Smooth muscle cell (in vitro differentiated cells): ENCODE results near the gene SLC10A1. TPM values are rescaled to one million over a fixed set of nuclear protein-coding genes. Genes with fewer than 3 reads are reported as not detected.
"Not testable (repeated sequence)": the region's sequence is repeated elsewhere in the genome, so short reads cannot be mapped to it uniquely, and the experiment has no call there.

Experiments used
- DNase-seq: peaks from one replicate; lab custom pipeline; 2025; ENCODE audit not compliant: unreplicated experiment; lab: John Stamatoyannopoulos, UW
- H2AFZ ChIP-seq: fragments of 200-600 bp; sonication (generic); 2 replicates; pipeline ENCODE4 v1.6.0; 2016; ENCODE audit warnings: antibody characterized with exemption, low read depth, mild to moderate bottlenecking
- H3F3A ChIP-seq: fragments of 200-600 bp; sonication (generic); 2 replicates; pipeline ENCODE4 v1.6.0; 2017; ENCODE audit warnings: antibody characterized with exemption, low read depth
- H3K27ac ChIP-seq: fragments of 200-600 bp; sonication (generic); 2 replicates; pipeline ENCODE4 v1.5.1; 2016; ENCODE audit warnings: low read depth, mild to moderate bottlenecking
- H3K27me3 ChIP-seq: fragments of 200-600 bp; sonication (generic); 2 replicates; pipeline ENCODE4 v1.6.1; 2016; ENCODE audit warnings: low read depth, mild to moderate bottlenecking
- H3K36me3 ChIP-seq: fragments of 200-600 bp; sonication (generic); 2 replicates; pipeline ENCODE4 v1.5.1; 2016; ENCODE audit warnings: low read depth
- H3K4me1 ChIP-seq: fragments of 200-600 bp; sonication (generic); 2 replicates; pipeline ENCODE4 v1.5.1; 2016; ENCODE audit warnings: low read depth
- H3K4me2 ChIP-seq: fragments of 200-600 bp; sonication (generic); 2 replicates; pipeline ENCODE4 v1.6.0; 2016; ENCODE audit warnings: mild to moderate bottlenecking
- H3K4me3 ChIP-seq: fragments of 200-600 bp; sonication (generic); 2 replicates; pipeline ENCODE4 v1.5.1; 2016; ENCODE audit warnings: mild to moderate bottlenecking
- H3K79me2 ChIP-seq: fragments of 200-600 bp; sonication (generic); 2 replicates; pipeline ENCODE4 v1.6.0; 2016; ENCODE audit warnings: low read depth, mild to moderate bottlenecking
- H3K9ac ChIP-seq: fragments of 200-600 bp; sonication (generic); 2 replicates; pipeline ENCODE4 v1.6.0; 2016; ENCODE audit warnings: low read depth
- H3K9me3 ChIP-seq: fragments of 200-600 bp; sonication (generic); replicated peaks from 2 replicates; pipeline ENCODE4 v1.5.1; 2016; ENCODE audit warnings: low read depth
- H4K20me1 ChIP-seq: fragments of 200-600 bp; sonication (generic); 2 replicates; pipeline ENCODE4 v1.6.0; 2016; ENCODE audit warnings: low read depth
- WGBS: methylation state at CpG from one replicate; pipeline ENCODE4 v1.1.7; 2016; ENCODE audit warnings: low lambda C conversion rate; 5-methylcytosine and 5-hydroxymethylcytosine counted together
- polyA plus RNA-seq: library from polyadenylated mRNA; unstranded; fragments of >200 nt; fragmentation: Nextera tagmentation; extraction: Ambion mirVana; gene quantifications from 2 replicates; pipeline ENCODE4 v1.2.1, GENCODE V29; 2016
- total RNA-seq: library from RNA; depleted of rRNA; stranded (reverse); fragments of >200 nt; gene quantifications from 2 replicates; pipeline ENCODE4 v1.2.3, GENCODE V29; 2014
- TF ChIP-seq, protein P1 (sequence below): fragments of 200-600 bp; sonication (generic); IDR thresholded peaks from 2 replicates; pipeline ENCODE4 v1.5.1; 2017; ENCODE audit warnings: borderline replicate concordance, mild to moderate bottlenecking, antibody characterized with exemption; ENCODE audit not compliant: insufficient read depth, poor library complexity, severe bottlenecking

The SLC10A1 gene
- total and polyA plus RNA-seq, 2 experiments from 2014 or later, result 0.10 TPM; not detected in 1

DNA sequence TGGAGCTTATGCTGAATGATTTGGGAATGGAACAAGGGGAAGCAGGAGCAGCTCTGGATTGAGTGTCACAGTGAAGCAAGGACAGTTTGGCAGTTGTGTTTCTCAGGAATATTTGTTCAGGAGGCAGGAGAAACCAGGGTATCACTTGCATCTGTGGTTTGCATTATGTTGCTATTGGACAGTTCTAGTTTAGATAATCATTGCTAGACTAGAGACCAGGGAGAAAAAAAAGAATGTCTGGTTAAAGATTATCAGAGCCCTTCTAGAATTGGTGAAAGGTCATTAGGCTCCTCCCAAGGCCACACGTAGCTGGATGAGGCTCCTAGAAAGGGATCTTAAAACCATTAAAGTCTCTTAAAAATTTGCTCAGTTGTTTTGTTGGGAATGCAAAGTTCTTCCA, 47.1 kb downstream of the SLC10A1 start:
- DNase-seq, result no peak
- H3K4me2 ChIP-seq, result no peak overlapping the region

DNA sequence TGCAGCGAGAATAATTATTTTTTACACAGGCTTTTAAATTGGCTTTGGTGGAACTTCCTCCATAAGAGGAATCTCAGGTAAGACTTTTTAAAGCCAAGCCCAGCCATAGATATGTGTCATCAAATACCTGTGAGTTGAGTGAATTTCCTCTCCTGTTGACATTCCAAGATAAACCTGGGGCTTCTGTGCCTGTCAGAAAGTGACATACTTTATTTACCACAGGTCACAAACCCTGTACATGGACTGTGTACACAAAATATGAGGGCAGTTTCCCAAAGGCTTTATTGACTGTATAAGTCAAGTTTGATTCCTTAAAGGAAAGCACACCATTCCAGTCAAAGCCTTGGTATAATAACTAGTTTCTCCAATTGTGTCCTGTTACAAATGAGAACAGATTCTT, 56.0 kb downstream of the SLC10A1 start:
- H3K27ac ChIP-seq, result peak overlapping the region; percentile 45
- H3K27me3 ChIP-seq, result no peaks in the 10 kb centered on the region
- no peaks in the 10 kb centered on the region for H3K36me3 ChIP-seq
- no peak overlapping the region for H3K4me2 ChIP-seq
- H2AFZ ChIP-seq, result no peak overlapping the region
- no peaks in the 10 kb centered on the region for H3K4me1 ChIP-seq
- no peaks in the 10 kb centered on the region for H4K20me1 ChIP-seq
- H3K9ac ChIP-seq, result no peak overlapping the region
- DNase-seq, result no peak
- H3F3A ChIP-seq, result no peaks in the 10 kb centered on the region
- H3K4me3 ChIP-seq, result no peak overlapping the region
- 73% methylated on average over 1 of the region's 1 CpG for WGBS
- TF ChIP-seq, protein P1, sequence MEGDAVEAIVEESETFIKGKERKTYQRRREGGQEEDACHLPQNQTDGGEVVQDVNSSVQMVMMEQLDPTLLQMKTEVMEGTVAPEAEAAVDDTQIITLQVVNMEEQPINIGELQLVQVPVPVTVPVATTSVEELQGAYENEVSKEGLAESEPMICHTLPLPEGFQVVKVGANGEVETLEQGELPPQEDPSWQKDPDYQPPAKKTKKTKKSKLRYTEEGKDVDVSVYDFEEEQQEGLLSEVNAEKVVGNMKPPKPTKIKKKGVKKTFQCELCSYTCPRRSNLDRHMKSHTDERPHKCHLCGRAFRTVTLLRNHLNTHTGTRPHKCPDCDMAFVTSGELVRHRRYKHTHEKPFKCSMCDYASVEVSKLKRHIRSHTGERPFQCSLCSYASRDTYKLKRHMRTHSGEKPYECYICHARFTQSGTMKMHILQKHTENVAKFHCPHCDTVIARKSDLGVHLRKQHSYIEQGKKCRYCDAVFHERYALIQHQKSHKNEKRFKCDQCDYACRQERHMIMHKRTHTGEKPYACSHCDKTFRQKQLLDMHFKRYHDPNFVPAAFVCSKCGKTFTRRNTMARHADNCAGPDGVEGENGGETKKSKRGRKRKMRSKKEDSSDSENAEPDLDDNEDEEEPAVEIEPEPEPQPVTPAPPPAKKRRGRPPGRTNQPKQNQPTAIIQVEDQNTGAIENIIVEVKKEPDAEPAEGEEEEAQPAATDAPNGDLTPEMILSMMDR, result no peak
- no peaks in the 10 kb centered on the region for H3K9me3 ChIP-seq
- no peaks in the 10 kb centered on the region for H3K79me2 ChIP-seq

More for the DNA sequence above, 47.1 kb downstream of the SLC10A1 start:
- Histone ChIP-seq H3K27me3 (no peaks in the 10 kb centered on the region), H3K4me3 (no peak overlapping the region), H3K9me3 (no peaks in the 10 kb centered on the region), H4K20me1 (no peaks in the 10 kb centered on the region), H3K36me3 (no peaks in the 10 kb centered on the region), H3K9ac (no peak overlapping the region), H3K4me1 (no peaks in the 10 kb centered on the region), H3F3A (no peaks in the 10 kb centered on the region), H3K79me2 (no peaks in the 10 kb centered on the region), H2AFZ (no peak overlapping the region), H3K27ac (no peak overlapping the region)
- TF ChIP-seq, protein P1, result no peak
- WGBS, result 36% methylated on average over 1 of the region's 1 CpG

DNA sequence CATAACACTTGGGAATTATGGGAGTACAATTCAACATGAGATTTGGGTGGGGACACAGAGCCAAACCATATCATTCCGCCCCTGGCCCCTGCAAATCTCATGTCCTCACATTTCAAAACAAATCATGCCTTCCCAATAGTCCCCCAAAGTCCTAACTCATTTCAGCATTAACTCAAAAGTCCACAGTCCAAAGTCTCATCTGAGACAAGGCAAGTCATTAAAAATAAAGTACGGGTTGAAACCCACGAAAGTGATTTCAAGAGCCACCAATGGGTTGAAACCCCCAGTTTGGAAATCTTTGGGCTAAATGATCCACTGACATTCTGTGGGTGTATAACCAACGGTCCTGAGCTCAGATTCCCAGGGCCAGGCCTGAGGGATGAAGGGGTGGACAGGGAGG, 60.6 kb downstream of the SLC10A1 start:
- H3F3A ChIP-seq, H4K20me1 ChIP-seq, H3K79me2 ChIP-seq, H3K9me3 ChIP-seq, H3K4me3 ChIP-seq, H3K36me3 ChIP-seq, H3K27ac ChIP-seq, H3K4me2 ChIP-seq, H3K27me3 ChIP-seq, H3K9ac ChIP-seq, H2AFZ ChIP-seq, H3K4me1 ChIP-seq, DNase-seq: not testable (repeated sequence)
- 83% methylated on average over 4 of the region's 4 CpGs for WGBS

DNA sequence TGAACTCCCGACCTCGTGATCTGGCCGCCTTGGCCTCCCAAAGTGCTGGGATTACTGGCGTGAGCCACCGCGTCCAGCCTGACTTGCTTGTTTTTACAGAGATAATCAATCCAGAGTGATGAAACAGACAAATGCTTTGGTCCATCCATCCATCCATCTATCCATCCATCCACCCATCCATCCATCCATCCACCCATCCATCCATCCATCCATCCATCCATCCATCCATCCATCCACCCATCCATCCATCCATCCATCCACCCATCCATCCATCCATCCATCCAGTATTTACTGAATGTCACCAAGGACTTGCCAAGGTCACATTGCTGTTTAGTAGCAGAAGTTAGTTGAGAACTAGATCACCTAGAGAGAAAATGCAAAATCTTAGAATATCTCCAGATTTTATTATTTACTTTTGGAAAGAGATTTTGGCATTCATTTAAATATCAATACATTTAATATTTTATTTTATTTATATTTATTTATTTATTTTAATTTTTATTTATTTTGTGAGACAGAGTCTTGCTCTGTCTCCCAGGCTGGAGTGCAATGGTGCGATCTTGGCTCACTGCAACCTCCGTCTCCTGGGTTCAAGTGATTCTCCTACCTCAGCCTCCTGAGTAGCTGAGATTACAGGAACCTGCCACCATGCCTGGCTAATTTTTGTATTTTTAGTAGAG, 65.0 kb downstream of the SLC10A1 start:
- H3K9me3 ChIP-seq, H3K4me1 ChIP-seq, H3K27me3 ChIP-seq, H3K4me3 ChIP-seq, H3K4me2 ChIP-seq, DNase-seq, H3K79me2 ChIP-seq, H4K20me1 ChIP-seq, H3K9ac ChIP-seq, H3K36me3 ChIP-seq, H3K27ac ChIP-seq, H3F3A ChIP-seq, H2AFZ ChIP-seq: not testable (repeated sequence)
- WGBS, result 96% methylated on average over 8 of the region's 8 CpGs
